HG03565 (cell line): ENCODE data around the gene CD274.
"Not testable (repeated sequence)": the region's sequence is repeated elsewhere in the genome, so short reads cannot be mapped to it uniquely, and the experiment has no call there.

Source experiments
- ATAC-seq: cut with Tn5 transposase; IDR thresholded peaks from one replicate; pipeline ENCODE4 v1.9.1; 2021; ENCODE audit warnings: mild to moderate bottlenecking, moderate library complexity; ENCODE audit not compliant: unreplicated experiment

Gene CD274

DNA sequence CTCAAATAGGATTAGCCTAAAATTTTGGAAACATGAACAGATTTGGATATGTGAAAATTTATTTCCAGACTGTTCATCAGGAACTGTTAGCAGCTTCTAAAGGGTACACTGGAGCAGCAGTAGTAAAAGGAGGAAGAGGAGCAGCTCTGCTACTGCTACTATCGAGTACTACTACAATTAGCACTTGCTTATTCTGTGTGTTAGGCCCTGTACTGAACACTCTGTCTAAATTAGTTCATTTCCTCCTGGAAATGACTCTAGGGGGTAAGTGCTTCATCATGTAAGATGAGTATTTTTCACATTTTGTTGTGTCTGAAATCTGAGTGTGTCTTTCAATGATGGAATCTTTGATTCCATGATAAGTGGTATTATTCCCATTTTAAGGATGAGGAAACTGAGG lies 9.8 kb downstream of the CD274 start:
- ATAC-seq: no peak

DNA sequence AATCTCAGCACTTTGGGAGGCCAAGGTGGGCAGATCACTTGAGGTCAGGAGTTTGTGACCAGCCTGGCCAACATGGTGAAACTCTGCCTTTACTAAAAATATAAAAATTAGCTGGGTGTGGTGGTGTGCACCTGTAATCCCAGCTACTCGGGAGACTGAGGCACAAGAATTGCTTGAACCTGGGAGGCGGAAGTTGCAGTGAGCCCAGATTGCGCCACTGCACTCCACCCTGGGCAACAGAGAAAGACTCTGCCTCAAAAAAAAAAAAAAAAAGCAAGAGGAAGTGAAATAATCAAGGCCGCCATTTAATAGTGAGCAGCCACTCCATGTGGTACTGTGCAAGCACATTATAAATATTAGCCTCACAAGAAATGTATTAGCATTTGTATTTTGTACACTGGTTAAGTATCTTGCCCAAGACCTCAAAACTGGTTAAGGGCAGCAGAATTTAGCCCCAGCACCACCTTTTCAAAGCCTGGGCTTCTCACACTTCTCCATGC lies 14.5 kb downstream of the CD274 start:
- ATAC-seq: not testable (repeated sequence)

DNA sequence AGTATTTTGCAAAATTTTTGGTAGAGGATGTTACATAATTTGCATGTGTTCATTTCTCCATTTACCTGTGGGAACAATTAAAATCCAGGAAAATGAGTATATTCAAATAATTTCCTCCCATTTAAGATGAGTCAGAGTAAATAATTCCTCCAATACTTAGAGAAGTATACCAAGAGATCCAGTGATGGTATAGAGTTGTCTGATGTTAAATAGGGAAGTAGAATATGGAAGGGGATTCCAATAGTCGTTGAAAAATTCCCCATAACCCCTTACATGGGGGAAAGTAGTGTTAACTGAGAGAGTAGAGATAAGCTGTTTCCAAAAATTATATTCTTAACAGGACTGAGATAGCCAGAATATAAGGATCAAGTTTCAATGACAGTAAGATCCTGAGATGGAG lies 15.7 kb downstream of the CD274 start:
- no peak for ATAC-seq

DNA sequence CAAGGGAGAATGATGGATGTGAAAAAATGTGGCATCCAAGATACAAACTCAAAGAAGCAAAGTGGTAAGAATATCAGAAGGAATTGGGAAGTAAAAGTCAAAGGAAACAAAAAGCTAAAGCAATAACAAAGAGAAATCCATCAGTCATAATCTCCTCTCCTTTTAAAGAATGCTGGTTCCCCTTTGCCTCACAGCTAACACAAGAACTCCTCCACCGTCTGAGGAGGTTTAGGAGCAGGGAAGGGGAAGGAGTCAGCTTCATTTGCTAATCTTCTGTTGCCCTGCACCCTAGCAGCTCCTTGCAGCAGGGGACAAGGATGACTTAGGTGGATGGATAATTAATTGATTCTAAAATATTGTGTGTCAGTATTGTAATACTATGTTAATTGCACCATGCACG lies 16.4 kb downstream of the CD274 start:
- ATAC-seq: no peak

DNA sequence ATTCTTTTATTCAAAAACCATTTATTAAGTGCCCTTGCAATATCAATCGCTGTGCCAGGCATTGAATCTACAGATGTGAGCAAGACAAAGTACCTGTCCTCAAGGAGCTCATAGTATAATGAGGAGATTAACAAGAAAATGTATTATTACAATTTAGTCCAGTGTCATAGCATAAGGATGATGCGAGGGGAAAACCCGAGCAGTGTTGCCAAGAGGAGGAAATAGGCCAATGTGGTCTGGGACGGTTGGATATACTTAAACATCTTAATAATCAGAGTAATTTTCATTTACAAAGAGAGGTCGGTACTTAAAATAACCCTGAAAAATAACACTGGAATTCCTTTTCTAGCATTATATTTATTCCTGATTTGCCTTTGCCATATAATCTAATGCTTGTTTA lies 18.5 kb downstream of the CD274 start:
- no peak for ATAC-seq

DNA sequence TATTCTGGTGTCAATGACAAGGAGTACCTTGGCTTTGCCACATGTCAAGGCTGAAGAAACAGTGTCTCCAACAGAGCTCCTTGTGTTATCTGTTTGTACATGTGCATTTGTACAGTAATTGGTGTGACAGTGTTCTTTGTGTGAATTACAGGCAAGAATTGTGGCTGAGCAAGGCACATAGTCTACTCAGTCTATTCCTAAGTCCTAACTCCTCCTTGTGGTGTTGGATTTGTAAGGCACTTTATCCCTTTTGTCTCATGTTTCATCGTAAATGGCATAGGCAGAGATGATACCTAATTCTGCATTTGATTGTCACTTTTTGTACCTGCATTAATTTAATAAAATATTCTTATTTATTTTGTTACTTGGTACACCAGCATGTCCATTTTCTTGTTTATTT lies 19.8 kb downstream of the CD274 start:
- no peak for ATAC-seq

DNA sequence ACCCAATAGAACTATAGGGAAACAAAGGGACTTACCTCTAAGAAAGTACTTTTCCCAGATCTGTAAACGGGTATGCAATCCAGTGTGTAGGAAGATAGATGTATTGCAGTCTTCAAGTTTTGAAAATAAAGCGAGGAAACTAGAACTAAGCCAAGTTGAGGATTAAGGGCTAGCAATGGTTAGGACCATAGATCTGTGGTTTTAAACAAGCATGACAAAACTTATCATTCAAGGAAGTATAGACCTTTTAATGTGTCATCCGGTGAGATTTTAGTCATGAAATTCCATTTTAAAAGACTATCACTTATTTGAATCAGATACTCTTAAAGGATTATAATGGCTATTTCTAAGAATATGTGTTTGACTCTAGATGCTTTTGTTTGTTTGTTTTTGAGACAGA lies 20.5 kb downstream of the CD274 start:
- ATAC-seq: no peak

DNA sequence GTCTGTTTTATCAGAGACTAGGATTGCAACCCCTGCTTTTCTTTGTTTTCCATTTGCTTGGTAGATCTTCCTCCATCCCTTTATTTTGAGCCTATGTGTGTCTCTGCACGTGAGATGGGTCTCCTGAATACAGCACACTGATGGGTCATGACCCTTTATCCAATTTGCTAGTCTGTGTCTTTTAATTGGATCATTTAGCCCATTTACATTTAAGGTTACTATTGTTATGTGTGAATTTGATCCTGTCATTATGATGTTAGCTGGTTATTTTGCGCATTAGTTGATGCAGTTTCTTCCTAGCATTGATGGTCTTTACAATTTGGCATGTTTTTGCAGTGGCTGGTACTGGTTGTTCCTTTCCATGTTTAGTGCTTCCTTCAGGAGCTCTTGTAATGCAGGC lies 25.3 kb downstream of the CD274 start:
- not testable (repeated sequence) for ATAC-seq

DNA sequence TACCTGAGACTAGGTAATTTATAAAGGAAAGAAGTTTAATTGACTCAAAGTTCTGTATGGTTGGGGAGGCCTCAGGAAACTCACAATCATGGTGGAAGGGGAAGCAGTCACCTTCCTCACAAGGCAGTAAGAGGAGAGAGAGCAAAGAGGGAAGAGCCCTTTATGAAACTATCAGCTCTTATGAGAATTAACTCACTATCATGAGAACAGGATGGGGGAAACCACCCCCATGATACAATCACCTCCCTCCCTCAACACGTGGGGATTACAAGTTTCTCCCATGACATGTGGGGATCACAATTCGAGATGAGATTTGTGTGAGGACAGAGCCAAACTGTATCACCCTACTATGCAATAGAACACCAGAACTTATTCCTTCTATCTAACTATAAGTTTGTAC lies 27.9 kb downstream of the CD274 start:
- no peak for ATAC-seq

DNA sequence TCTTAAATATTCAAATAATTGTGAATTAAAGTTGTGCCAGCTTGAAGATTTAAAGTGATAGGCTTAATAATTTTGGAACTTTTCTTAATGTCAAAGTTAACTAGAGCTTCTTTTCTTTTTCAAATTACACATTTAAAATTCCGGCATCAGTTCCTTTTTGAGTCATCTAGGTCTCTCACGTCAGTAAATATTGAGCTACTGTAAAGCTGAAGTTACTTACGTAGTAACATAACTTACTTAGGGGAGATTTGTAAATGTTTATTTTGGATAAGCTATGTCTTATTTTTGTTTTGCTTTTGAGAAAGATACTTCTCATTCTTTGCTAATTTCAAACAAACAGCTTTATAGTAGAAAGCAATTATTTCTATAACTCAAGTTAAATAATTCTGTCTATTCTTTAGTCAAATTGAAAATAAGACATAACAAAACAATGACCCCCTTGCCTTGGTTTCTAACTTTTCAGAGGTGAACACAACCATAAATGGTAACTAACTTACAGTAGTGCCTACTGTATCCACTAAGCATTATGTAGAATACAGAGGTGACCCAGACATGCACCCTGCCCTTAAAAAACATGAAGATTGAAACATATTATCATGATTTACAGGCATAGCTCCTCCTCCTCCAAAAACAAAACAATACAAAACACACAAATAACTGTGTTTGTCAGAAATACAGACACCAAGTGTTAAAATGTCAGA lies 29.8 kb downstream of the CD274 start:
- peak; percentile 39 for ATAC-seq

DNA sequence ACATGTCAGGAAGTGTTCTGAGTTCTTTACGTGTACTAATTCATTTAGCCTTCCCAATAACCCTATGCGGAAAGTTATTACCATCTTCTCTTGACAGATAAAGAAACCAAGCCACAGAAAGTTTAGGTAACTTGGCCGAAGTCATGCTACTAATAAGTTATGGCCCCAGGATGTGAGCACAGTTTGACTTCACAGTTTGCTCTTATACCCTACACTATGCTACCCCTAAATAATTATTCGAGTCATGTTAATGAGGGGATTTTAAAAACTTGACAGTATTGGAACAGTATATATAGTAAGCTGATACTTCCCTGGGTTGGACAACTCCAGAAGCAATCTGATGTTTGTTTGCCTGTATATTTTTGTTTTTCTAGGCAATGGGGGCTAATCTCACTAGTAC lies 30.6 kb downstream of the CD274 start:
- ATAC-seq: no peak

DNA sequence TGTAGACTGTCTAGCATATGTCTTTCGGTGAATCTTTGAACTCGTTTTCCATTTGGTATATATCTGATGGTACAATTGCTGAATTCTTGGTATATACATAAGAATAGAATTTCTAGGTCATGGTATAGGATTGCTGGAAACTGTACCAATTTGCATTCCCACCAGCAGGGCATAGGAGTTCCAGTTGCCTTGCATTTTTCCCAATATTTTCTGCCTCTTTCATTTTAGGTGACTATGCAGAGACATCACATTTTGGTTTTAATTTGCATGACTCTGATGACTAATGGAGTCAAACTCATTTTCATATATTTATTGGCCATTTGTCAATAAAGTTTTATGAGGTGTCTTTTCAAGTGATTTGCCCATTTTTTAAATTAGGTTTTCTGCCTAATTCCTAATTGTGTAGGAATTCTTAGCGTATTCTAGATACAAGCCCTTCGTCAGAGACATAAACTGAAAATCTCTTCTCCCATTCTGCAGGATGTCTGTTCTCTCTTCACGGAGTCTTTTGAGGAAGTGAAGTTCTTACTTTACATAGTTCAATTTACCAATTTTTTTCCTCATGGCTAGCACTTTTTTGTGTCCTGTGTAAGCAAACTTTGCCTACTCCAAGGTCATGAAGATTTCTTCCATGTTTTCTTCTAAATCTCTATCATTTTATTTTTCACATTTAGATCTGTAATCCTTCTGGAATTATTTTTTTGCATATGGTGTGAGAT lies 31.1 kb downstream of the CD274 start:
- no peak for ATAC-seq

DNA sequence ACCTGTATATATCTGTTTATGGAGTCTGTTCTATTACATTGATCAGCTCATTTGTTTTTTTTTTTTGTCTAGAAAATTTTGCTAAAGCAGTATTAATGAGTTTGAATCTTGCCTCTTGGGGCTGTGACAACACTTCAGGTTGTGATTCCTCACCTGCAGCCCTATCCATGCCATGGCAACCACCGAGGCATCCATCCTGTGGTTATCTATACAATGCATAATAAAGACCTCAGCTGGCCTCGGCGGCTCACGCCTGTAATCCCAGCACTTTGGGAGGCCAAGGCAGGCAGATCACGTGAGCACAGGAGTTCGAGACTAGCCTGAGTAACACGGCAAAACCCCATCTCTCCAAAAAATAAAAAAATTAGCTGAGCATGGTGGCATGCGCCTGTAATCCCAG lies 31.9 kb downstream of the CD274 start:
- no peak for ATAC-seq

DNA sequence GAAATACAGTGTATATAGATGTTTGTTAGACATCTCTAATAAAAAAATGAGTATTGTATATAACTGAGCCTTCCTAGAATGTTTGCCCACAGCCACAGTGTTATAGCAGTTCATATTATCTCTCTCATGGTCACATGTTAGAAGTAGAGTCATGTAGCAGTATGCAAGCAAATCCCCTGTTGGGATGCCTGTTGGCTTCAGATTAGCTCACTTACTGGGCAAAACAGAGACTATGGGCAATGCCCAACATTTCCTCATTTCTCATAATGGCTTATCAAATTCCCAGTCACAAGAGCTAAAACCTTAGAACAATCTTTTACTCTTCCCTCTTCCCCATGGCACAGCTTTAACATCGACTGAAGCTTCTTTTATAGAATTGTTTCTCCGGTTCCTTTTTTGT lies 33.0 kb downstream of the CD274 start:
- ATAC-seq: no peak

DNA sequence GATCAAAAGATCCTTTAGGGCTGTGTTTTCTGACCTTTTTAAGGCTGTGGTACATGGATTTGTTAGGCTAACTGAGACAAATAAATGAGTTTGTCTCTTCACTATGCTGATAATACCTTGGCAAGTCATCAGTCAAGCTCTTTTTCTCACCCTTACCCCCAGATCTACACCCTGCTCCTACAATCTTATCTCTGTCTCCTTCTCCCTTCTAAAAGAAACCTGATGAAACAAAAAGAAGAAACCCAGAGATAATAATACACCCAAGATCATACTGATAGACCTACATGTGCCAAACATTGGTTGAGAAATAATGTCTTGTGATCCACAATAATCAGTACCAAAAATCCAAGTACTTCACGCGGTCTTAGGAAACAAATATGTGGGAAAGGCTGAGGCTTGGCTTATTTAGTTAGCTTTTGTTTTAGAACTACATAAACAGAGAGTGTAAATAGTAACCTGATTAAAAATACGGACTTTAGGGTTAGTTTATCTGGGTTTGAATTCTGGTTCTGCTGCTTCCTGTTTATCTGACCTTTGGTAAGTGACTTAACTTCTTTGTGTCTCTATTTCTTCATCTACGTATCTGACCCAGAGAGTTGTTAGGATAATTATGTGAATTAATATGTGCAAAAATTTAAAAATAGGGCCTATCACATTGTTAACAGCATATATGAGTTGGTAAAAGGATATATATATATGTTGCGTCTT lies 35.2 kb downstream of the CD274 start:
- no peak for ATAC-seq

DNA sequence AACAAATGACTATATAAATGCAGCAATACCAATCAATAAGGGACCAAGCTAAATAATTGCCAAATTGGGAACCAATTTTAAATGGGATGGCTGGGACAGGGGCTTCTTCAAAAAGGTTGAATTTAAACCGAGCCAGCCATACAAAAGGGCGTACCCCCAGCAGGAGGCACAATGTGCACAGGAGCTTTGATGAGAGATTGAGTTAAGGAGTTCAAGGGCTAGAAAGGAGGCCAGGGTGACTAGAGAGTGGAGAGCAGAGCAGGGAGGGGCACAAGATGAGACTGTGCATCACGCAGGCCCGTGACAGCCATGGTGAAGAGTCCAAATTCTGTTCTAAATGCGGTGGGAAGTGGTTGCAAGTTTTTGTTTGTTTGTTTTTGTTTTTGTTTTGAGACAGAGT lies 36.6 kb downstream of the CD274 start:
- no peak for ATAC-seq

DNA sequence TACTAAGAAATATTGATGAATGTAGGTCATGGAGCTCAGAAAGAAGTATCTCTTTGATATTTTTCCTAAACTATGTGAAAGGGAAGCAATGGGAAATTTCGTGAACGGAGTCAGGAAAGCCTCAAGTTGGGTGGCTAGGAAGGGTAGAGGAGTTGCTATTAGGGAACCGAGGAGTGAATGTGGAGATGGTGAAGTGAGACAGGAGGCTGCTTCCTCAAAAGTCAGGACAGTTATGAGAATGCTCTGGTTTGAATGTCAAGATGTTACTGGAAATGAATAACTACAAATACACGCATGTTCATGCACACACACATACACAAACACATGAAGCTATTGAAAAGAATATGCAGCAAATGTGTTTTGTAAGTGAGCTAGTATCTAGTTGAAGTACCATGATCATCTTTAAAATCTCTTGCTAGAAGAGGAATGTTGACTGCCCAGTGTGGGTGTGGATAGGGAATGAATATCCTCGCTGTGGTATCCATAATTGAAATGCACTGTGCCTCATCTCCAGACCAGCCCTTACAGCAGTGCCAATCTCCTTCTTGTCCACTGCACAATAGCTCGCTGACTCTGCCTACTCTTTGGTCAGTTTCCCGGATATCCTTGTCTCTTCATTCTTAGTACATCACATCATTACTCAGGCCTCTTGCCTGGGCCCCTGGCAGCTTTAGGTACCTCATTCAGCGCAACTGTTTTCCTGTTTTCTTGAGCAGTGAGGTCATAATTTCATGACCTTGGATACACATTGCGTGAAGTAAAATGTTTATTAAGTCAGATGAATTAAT lies 38.1 kb downstream of the CD274 start:
- no peak for ATAC-seq

DNA sequence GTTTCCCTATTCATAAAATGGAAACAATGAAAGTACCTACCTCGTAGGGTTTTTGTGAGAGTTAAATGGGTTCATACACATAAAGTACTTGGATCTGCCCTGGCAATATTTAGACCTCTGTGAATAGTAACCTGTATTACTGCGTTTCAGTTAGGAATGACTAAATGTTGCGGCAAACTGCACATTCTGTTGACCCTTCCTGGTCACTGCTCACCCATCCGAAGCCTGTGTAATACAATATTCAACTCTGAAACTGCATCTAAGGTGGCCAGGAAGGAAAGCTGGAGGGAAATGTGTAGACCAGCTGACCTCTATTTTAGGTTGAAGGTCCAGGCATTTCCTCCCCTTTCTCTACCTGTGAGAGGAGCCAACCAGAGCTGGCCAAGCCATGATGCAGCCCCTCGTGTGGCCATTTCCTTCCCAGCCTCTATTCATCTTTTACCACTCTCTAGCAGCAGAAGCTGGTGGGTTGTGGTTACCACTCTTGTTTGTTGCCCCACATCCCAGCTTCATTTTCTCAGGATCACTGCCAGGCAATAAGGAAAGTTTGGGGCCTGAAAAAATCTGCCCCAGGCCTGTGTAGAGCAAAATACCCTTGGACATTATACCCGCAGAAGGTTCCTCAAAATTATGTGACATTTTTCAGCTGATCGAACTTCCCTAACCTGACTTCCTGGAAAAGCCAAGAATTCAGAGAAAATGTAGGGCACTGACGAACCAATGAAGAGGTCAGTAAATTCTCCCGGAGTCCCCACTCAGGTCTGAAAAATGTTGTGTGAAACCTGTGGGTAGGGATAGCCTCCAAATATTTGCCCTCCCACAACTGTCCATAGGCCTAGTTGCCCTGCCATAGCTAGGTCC lies 39.5 kb downstream of the CD274 start:
- no peak for ATAC-seq

DNA sequence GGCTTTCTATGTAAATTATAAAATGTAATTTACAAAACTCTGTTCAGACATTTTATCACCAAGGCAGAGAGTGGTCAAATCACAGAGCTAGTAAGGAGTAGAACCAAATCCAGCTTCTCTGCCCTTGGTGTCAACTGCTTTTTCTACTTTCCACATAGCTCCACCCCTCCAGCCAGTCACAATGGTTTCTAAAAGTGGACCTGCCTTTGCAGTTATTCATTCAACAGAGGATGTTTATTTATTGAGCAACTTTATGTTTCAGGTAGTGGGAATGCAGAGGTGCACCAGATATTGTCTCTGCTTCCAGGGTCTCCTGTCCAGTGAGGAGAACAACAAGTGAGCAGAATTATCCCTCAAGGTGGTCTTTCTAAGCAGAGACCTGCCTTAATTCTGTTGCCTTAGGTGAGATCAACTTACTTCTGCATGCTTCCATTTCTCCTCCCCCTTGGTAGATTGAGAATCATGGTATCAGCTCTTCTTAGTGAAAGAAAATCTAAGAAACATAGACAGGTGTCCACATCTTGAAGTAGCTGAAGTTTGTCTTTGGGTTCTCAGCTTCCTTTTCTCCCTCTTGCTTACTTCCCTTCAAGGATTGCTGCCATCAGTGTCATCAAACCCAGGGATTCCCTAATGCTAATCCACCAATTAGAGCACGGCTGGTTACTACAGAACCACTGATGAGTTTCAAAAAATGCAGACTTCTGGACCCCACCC lies 42.8 kb downstream of the CD274 start:
- ATAC-seq: no peak
